Measurements from ENCODE around the gene CHCHD6. TPM values are rescaled to one million over a fixed set of nuclear protein-coding genes. Genes with fewer than 3 reads are reported as not detected.

CHCHD6 gene
- total and polyA plus RNA-seq, 4 donors: 2.0 to 5.1 (median 3.9) TPM

DNA sequence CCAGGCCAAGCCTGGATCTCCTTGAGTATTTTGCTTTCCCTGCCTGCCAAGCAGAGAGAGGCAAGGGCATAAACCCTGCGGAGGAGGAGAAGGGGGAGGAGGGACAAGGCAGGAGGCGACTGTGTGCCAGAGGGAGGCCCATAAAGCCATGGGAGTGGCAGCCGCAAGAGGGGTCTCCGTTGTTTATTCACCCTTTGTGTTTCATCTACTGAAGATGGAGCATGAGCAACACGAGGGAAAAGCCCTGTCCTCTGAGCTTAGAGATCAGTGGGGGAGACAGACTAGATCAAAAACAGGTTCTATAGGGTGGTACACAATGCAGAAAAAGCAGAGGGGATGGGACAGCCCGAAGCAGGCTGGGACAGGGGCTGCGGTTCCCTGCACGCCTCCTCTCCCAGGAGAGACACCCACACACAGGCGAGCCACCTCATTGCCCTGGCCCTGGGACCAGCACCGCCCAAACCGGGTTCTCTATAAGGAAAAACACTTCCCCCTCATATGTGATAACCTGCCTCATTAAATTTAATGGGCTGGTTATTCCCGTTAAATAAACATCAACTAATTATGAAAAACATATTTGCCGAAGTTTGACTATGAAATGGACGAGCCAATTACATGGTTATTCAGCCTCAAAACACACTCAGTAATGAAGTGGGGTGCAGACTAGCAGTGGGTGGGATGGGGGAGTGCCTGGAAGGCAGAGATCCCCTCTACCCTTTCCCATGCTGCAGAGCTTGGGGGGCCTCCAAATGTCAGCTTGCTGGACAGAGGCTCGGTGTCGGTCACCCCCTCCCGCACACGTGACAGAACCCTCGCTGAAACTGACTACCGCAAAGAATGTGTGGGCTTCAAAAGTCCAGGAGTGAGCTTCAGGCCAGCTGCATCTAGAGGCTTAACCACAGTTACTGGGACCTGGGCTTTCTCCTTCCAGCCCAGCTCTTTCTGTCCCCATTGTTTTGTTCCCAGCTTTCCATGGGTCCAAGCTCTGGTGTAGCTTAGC is 264.7 kb downstream of the CHCHD6 start:
- Histone ChIP-seq H3K36me3 (ENCODE audit: control insufficient read depth in 4 of 4, insufficient read depth in 3 of 4, low read depth in 1 of 4, low read length in 3 of 4) (no peaks in the 10 kb centered on the region), H3K4me1 (ENCODE audit: control insufficient read depth in 4 of 4, insufficient read depth in 4 of 4, low read length in 3 of 4) (no peaks in the 10 kb centered on the region), H3K9ac (ENCODE audit: low read depth in 1 of 2, low read length in 2 of 2) (no peak overlapping the region), H3K9me3 (ENCODE audit: control insufficient read depth in 4 of 4, low read length in 3 of 4) (no peaks in the 10 kb centered on the region), H3K27me3 (ENCODE audit: control insufficient read depth in 4 of 4, insufficient read depth in 4 of 4, low read length in 3 of 4) (no peaks in the 10 kb centered on the region), H3K27ac (ENCODE audit: low read depth in 1 of 2, low read length in 2 of 2) (no peak overlapping the region), H3K4me3 (ENCODE audit: low read depth in 1 of 3, low read length in 3 of 3) (no peak overlapping the region)
- WGBS: 84% methylated on average over 20 of the region's 20 CpGs
- DNase-seq (ENCODE audit: low spot score): no peak
- TF ChIP-seq RAD21 (IDR thresholded peaks at IDR 0.05) (no peak), EGR1 (IDR thresholded peaks at IDR 0.05; ENCODE audit: low read depth in 2 of 2) (no peak), SP1 (IDR thresholded peaks at IDR 0.05) (no peak), YY1 (IDR thresholded peaks at IDR 0.05) (no peak), FOXA2 (IDR thresholded peaks at IDR 0.05) (no peak), FOXA1 (IDR thresholded peaks at IDR 0.05) (no peak), TAF1 (conservative IDR thresholded peaks at IDR 0.05) (no peak), JUND (IDR thresholded peaks at IDR 0.05) (no peak), GABPA (IDR thresholded peaks at IDR 0.05 in 1 of 2, conservative IDR thresholded peaks at IDR 0.05 in 1 of 2) (no peak), NR2F2 (IDR thresholded peaks at IDR 0.05) (no peak), REST (IDR thresholded peaks at IDR 0.05) (no peak), CTCF (IDR thresholded peaks at IDR 0.05; ENCODE audit: low read depth, low read length, missing input control) (no peak), RXRA (IDR thresholded peaks at IDR 0.05) (no peak), ATF3 (IDR thresholded peaks at IDR 0.05) (no peak), MAX (IDR thresholded peaks at IDR 0.05) (no peak), HNF4G (IDR thresholded peaks at IDR 0.05) (no peak), HNF4A (conservative IDR thresholded peaks at IDR 0.05) (no peak)
- TF ChIP-seq, protein P1, sequence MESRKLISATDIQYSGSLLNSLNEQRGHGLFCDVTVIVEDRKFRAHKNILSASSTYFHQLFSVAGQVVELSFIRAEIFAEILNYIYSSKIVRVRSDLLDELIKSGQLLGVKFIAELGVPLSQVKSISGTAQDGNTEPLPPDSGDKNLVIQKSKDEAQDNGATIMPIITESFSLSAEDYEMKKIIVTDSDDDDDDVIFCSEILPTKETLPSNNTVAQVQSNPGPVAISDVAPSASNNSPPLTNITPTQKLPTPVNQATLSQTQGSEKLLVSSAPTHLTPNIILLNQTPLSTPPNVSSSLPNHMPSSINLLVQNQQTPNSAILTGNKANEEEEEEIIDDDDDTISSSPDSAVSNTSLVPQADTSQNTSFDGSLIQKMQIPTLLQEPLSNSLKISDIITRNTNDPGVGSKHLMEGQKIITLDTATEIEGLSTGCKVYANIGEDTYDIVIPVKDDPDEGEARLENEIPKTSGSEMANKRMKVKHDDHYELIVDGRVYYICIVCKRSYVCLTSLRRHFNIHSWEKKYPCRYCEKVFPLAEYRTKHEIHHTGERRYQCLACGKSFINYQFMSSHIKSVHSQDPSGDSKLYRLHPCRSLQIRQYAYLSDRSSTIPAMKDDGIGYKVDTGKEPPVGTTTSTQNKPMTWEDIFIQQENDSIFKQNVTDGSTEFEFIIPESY (IDR thresholded peaks at IDR 0.05): no peak

Data from liver (tissue), 9 donors.